OCI-M2 (cell line): ENCODE results near the gene IL4R.
"Not testable (repeated sequence)": the region's sequence is repeated elsewhere in the genome, so short reads cannot be mapped to it uniquely, and the experiment has no call there.

Source experiments
- DNase-seq: peaks from one replicate; lab custom pipeline; 2025; ENCODE audit not compliant: unreplicated experiment; lab: John Stamatoyannopoulos, UW

Gene IL4R

GRCh38 chr16:27313422-27314160 is at the start of gene IL4R:
Gene IL4R (plus strand): TSS chr16:27313974. CDS start chr16:27340204, 26,230 bp downstream.
- no peak for DNase-seq

DNA sequence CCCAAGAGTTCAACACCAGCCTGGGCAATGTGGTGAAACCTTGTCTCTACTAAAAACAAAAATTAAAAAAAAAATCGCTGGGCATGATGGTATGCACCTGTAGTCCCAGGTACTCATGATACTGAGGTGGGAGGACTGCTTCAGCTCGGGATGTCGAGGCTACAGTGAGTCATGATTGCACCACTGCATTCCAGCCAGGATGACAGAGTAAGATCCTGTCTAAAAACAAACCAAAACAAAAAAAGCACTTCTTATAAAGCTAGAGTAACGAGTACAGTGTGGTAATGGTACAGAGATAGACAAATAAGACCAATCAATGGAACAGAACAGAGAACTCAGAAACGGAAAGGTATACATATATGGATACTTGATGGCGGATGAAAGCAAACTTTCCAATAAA is 49.6 kb upstream of the IL4R start:
- no peak for DNase-seq

DNA sequence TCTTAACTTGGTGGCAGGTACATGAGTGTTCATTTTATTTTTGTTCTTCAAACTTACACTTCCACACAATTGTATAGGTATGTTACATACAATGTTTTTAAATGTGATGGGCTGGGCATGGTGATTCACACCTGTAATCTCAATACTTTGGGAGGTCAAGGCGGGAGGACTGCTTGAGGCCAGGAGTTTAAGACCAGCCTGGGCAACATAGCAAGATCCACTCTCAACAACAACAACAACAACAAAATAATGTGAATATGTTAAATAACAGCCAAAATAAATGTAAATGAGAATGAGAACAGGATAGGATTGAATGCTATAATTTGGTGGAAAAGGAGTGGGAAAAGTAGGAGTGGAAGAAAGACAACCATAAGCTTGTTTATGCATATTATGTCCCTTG is 47.8 kb upstream of the IL4R start:
- no peak for DNase-seq

DNA sequence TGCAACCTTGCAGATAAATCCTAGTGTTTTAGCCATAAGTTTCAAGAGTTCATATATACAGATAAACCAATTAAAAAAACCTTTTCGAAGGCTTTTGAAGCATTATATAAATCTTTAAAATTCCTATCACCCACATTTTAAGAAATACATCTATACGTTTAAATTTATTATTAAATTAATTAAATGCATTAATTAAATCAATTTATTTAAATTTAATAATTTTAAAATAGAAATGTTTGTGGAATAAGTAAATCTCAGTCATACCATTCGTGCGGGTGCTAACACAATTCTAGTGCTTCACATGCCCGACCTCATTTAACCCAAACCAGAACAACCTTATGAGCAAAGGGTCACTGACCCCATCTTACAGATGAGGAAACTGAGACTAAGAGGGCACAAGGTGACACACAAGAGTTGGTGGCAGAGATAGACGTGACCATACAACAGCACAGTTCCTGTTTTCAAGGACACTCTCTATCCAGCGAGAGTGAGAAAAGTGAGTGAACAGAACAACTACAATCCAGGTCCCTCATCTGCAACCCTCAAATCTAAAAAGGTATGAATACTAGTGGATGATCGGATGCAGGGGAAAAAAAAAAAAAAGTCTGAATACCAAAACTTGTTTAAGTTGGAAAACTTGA is 46.6 kb upstream of the IL4R start:
- DNase-seq = no peak

DNA sequence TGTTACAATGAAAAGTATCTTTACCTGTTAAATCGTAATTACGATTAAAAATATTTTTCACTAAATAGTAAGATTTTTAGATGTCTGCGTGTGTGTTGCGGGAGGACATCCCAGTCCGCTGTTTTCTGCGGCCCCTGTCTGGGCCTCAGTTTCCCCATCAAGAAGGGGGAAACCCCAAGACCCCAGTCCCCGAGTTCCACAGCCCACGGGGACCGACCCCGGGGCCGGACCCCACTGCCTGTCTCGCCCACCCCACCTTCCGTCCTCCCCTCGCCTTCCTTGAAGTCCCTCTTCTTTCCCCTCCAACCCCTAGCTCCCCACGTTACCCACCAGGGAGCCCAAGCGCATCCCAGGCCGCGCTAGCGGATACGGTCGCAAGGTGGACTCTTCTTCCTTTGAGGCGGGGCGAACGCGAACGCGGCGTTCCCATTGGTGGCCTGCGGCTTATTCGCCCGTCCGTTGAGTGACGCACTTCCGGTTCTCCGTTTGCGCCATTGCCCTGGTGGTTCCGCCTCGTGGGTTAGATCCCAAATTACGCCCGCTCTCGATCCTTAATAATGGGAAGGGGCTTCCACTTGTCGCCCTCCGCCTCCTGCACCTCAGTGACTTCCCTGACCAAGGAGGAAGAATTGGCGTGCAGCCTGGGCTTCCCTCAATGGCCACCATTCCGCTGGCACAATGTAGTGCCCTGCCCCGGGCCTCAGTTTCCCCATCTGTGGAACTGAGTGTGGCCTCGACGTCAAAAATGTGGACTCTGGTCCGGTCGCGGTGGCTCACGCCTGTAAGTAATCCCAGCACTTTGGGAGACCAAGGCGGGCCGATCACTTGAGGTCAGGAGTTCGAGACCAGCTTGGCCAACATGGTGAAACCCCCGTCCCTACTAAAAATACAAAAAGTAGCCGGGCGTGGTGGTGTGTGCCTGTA is 45.1 kb upstream of the IL4R start, which contains the start of gene NSMCE1:
NSMCE1 (minus strand) TSS at position 397 of the 924 bp plus-strand sequence. CDS start 11,202 bp downstream, outside the sequence.
- peak; percentile 45 for DNase-seq

DNA sequence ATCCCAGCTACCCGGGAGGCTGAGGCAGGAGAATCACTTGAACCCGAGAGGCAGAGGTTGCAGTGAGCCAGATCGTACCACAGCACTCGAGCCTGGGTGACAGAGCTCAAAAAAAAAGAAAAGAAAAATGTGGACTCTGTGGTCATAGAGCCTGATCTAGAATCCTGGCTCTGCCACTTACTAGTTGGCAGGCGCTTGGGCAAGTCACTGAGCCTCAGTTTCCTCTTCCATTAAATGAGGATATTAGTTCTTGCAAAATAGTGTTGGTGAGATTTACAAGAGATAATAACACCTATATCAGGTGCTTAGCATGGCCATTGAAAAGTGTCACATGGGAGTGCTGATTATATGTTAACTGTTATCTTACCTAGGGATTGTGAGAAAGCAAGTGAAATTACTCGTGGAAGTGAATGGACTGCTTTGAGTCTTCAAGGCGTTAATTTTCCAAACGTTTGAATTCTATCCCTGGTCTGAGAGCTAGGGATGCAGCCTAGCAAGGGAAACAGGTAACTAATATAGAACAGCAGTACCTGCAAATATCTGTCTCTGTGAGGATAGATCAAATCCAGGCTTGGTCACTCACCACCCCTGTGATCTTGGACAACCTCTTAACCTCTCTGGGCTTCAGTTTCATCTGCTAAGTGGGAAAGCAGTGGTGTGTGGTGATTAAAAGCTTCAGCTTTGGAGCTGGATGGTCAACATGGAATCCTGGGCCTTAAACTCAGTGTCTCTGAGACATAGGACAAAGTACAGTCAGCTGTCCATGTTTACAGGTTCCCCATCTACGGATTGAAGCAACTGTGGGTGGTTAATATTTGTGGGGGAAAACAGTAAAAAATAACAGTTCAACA is 44.2 kb upstream of the IL4R start:
- DNase-seq = no peak

GRCh38 chr16:27270349-27270748 is 43.4 kb upstream of the IL4R start:
- DNase-seq = no peak

DNA sequence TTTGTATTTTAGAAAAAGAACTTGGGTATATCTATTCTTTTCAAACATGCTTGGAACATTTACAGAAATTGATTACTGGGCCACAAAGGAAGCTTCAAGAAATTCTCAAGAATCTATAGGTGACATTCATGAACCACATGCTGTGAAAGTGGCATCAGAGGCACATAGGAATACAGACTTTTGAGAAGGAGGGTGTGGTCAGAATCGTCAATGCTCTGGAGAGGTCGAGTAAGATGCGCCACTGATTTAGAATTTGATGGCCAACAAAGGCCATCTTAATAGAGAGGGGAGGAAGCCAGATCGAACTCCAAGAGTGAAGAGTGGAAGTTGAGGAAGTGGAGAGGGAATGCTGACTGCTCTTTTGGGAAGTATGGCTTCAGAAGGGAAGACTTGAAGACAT is 41.7 kb upstream of the IL4R start:
- no peak for DNase-seq

- DNase-seq = not testable (repeated sequence)
These were observed 41.1 kb upstream of the IL4R start for GRCh38 chr16:27272697-27273096.

GRCh38 chr16:27273330-27273669 is 40.5 kb upstream of the IL4R start:
- DNase-seq = no peak

- no peak for DNase-seq
These were observed 39.9 kb upstream of the IL4R start for GRCh38 chr16:27273670-27274423.

DNA sequence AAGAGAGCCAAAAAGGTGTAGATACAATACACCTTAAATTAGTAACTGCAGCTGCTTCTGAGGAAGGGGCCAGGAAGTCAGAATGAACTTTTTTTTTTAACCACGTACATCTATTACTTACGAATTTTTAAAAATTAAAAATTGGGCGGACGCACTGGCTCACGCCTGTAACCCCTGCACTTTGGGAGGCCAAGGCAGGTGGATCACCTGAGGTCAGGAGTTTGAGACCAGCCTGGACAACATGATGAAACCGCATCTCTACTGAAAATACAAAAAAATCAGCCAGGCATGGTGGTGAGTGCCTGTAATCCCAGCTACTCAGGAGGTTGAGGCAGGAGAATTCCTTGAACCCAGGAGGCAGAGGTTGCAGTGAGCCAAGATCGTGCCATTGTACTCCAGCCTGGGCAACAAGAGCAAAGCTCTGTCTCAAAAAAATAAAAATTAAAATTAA is 39.3 kb upstream of the IL4R start:
- not testable (repeated sequence) for DNase-seq

GRCh38 chr16:27275394-27275793 is 38.4 kb upstream of the IL4R start:
- DNase-seq = no peak

- no peak for DNase-seq
These were observed 32.5 kb upstream of the IL4R start for GRCh38 chr16:27281243-27281642.

DNA sequence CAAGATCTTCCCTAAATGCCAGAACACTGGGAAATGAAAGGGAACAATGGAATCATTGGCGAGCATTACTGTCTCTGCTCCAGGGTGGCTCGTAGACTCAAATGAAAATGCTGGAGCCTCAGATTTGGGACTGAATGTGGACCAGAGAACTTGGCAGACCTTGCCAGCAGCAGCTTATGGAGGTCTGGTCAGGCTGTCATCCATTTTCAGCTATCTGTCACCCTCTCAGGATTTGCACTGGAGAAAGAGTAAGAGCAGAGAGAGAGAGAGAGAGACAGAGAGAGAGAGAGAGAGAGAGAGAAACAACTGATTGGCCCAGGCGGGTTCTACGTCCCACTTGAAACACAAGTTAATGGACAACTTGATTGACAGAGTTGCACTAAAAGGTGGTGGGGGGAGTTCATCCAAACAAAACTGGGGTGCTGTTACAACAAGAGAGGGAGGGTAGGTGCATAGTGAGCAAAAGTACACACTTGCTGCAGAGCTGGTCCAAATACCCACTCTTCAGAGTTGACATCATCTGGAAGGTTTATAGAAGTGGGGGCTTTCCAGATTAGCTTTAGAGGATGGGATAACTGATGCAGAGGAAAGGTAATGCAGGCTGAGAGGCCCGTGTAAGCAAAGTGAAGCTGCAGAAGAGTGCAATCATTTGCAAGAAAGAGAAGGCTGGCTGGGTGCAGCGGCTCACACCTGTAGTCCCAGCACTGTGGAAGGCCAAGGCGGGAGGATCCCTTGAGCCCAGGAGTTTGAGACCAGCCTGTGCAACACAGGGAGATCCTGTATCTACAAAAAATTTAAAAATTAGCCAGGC is 28.7 kb upstream of the IL4R start:
- DNase-seq = no peak

DNA sequence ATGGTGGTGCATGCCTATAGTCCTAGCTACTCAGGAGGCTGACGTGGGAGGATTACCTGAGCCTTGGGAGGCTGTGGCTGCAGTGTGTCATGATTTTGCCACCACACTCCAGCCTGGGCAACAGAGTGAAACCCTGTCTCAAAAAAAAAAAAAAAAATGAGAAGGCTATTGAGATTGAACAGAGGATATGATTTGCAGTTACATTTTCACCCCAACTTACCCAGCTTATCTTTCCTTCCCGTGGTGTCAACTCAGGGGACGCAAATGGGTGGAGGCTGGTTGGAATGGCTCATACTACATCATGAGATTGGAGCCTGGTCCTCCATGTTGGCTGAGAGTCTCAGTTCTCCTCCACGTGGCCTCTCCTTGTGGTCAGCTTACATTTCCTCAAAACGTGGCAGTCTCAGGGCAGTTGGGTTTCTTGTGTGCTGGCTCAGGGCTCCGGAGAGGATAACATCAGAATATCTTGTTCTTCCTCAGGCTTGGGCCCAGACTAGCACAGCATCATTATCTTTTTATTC is 28.0 kb upstream of the IL4R start:
- no peak for DNase-seq

- DNase-seq = no peak
These were observed 27.3 kb upstream of the IL4R start for GRCh38 chr16:27286451-27286850.

DNA sequence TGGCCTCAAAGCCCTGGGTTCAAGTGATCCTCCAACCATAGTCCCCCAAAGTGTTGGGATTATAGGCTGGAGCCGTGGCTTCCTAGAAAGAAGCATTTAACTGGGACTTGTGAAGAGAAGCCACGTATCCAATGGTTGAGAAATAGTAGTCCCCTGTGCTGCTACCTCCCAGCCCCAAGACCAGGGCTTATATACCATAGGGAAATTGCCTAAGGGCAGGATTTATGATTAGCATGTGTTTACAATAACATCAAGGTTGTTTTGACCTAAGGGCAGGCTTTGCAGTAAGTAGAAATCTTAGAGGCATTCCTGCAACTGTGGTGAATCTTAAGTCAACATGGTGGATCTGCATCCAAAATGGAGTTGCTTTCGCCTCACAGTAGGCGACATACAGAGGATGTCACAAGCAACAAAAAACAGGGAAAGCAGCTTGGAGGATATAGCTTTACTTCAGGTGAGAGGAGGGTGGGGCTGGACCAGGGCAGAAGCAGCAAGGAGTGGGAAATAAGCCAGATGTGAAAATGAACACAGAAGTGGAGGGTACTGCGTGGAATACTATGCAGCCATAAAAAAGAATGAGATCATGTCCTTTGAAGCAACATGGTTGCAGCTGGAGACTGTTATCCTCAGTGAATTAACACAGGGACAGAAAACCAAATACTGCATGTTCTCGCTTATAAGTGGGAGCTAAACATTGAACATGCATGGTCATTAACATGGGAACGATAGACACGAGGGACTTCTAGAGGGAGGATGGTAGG is 26.5 kb upstream of the IL4R start:
- no peak for DNase-seq
